Stomach (tissue), 9 donors: Measurements from ENCODE around the gene SUCLA2. TPM values are rescaled to one million over a fixed set of nuclear protein-coding genes. Genes with fewer than 3 reads are reported as not detected.
A peak's percentile ranks its signal among the peaks of the same experiment; 100 is the strongest.

ENCODE experiments used
- DNase-seq, 2 donors: peaks; one replicate each; pipeline versions ENCODE4 v3.0.0 to v3.0.0-alpha.2; 2013 to 2019
- H3K27ac ChIP-seq, 5 donors: fragments of 200-600 bp in 4 of 5; sonication (generic) in 4 of 5; one replicate each; pipeline ENCODE4 v1.5.1; 2013 to 2019; ENCODE audit warnings: mild to moderate bottlenecking in 1 of 5, moderate library complexity in 1 of 5
- H3K27me3 ChIP-seq, 3 donors: fragments of 200-600 bp; sonication (generic); one replicate each; pipeline ENCODE4 v1.5.1; 2017 to 2019; ENCODE audit warnings: mixed run types in 1 of 3
- H3K36me3 ChIP-seq, 4 donors: fragments of 200-600 bp; sonication (generic); 1 replicate in 3 of 4; 2 replicates in 1 of 4; pipeline ENCODE4 v1.5.1; 2016 to 2019
- H3K4me1 ChIP-seq, 4 donors: fragments of 200-600 bp; sonication (generic); one replicate each; pipeline ENCODE4 v1.5.1; 2016 to 2019
- H3K4me3 ChIP-seq, 4 donors: fragments of 200-600 bp; sonication (generic) in 3 of 4; one replicate each; pipeline ENCODE4 v1.5.1; 2016 to 2019; ENCODE audit warnings: mild to moderate bottlenecking in 1 of 4
- H3K9me3 ChIP-seq, 4 donors: fragments of 200-600 bp; sonication (generic); one replicate each; pipeline ENCODE4 v1.5.1; 2016 to 2019
- EP300 ChIP-seq: sonication (generic); formaldehyde crosslinking; IDR thresholded peaks from one replicate; pipeline ENCODE4 v1.6.1; 2017; ENCODE audit warnings: antibody characterized with exemption
- POLR2A ChIP-seq, 4 donors: fragments of 450-650 bp; IDR thresholded peaks; one replicate each; pipeline ENCODE4 v1.6.1; 2016; ENCODE audit warnings: antibody characterized with exemption in 4 of 4, control low read depth in 2 of 4, mild to moderate bottlenecking in 1 of 4, moderate library complexity in 1 of 4
- POLR2AphosphoS5 ChIP-seq, 3 donors: sonication (generic); formaldehyde crosslinking; IDR thresholded peaks; one replicate each; pipeline ENCODE4 v1.6.1; 2016; ENCODE audit warnings: antibody characterized with exemption in 3 of 3
- WGBS, 5 donors: extraction: QIAGEN DNeasy Blood & Tissue Kit in 3 of 5; methylation state at CpG; one replicate each; pipeline versions ENCODE4 v1.1.5 to v1.1.7; 2013 to 2018; 5-methylcytosine and 5-hydroxymethylcytosine counted together
- intact Hi-C: fragments of 100-400 bp; cut with DNase I; formaldehyde crosslinking; loops from one replicate; pipeline ENCODE4 v1.15.1; 2023; ENCODE audit warnings: low total_unique reads
- polyA plus RNA-seq, 3 donors: library from polyadenylated mRNA; stranded (reverse); fragments of 200-250 nt; gene quantifications; one replicate each; pipeline ENCODE4 v1.2.3, GENCODE V29; 2013
- total RNA-seq, 5 donors: library from RNA; depleted of rRNA; stranded (reverse); fragments of >200 nt; gene quantifications; one replicate each; pipeline versions ENCODE4 v1.1.0 to v1.2.3, GENCODE V29; 2014 to 2016
- TF ChIP-seq, protein P1 (sequence below), 7 experiments: fragments of 450-650 bp in 4 of 7; fragments of 200-600 bp in 3 of 7; sonication (generic) in 3 of 7; IDR thresholded peaks; one replicate each; pipeline ENCODE4 v1.5.1; 2016 to 2019; ENCODE audit warnings: antibody characterized with exemption in 7 of 7, control low read depth in 2 of 7, mild to moderate bottlenecking in 1 of 7
- donor health status: healthy with polysubstance abuse.
- donor health status: Bipolar disorder and iron deficiency.
- donor health status: healthy.

SUCLA2 gene
- total and polyA plus RNA-seq, 8 donors, result 8.1 to 77.3 (median 33.5) TPM

DNA sequence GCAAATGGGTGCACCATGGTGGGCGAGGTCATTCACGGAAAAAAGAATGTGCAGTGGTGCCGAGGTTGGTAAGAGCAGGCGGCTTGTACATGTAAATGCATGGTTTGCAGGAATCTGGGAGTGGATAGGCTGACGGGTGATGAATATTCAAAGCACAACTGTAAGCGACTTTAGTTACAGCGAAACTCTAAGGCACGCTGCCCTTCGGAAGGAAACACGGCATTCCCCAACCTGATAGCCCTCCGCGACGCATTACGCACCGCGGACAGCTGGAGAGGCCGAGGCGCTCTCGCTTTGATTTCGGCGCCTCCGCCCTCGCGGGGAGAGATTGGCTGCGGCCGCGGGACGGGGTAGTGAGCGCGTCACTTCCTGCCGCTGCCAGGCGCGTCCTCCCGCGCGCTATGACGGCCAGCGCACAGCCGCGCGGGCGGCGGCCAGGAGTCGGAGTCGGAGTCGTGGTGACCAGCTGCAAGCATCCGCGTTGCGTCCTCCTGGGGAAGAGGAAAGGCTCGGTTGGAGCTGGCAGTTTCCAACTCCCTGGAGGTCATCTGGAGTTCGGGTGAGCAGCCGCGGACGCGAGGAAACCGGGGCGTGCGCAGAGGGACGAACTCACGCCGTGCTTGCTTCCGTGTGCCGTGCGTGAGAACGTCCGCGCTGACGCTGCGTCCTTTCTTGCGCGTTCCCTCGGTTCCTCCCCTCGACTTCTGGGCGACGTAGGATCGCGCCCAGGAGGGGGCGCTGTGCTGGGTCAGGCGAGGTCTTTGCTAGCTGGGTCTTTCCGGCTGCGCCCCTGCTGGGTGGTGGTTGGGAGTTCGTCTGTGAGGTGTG, 36.5 kb upstream of the SUCLA2 start, which contains the start of gene NUDT15:
Gene NUDT15 (plus strand): TSS at position 381 of the 828 bp plus-strand sequence. CDS start 21 bp downstream, at position 402.
- Histone ChIP-seq H3K27me3 (no peaks in the 10 kb centered on the region), H3K4me3 (peak within 1 kb of the TSS; percentile 52 to 69 (median 61)), H3K9me3 (peaks cover 0 to under 1% (median 0%) of the 10 kb centered on the region in 4 donors), H3K27ac (peak within 1 kb of the TSS; percentile 93 to 98 (median 97)), H3K36me3 (peaks cover 0 to 19% (median 16%) of the 10 kb centered on the region in 4 donors), H3K4me1 (peaks cover 6 to 21% (median 15%) of the 10 kb centered on the region in 4 donors)
- 0 to 1% (median 1%) methylated on average over 23 to 82 of the region's 82 CpGs for WGBS, 5 donors
- intact Hi-C loops, result no loop called here
- TF ChIP-seq POLR2AphosphoS5 (IDR thresholded peaks at IDR 0.05), result peak; percentile 89 to 97 (median 94)
- TF ChIP-seq, protein P1, sequence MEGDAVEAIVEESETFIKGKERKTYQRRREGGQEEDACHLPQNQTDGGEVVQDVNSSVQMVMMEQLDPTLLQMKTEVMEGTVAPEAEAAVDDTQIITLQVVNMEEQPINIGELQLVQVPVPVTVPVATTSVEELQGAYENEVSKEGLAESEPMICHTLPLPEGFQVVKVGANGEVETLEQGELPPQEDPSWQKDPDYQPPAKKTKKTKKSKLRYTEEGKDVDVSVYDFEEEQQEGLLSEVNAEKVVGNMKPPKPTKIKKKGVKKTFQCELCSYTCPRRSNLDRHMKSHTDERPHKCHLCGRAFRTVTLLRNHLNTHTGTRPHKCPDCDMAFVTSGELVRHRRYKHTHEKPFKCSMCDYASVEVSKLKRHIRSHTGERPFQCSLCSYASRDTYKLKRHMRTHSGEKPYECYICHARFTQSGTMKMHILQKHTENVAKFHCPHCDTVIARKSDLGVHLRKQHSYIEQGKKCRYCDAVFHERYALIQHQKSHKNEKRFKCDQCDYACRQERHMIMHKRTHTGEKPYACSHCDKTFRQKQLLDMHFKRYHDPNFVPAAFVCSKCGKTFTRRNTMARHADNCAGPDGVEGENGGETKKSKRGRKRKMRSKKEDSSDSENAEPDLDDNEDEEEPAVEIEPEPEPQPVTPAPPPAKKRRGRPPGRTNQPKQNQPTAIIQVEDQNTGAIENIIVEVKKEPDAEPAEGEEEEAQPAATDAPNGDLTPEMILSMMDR (IDR thresholded peaks at IDR 0.05), result peak in 6 of 7 experiments; percentile 74 to 99 (median 96)
- peak in 2 of 4 donors; percentile 76 to 82 for TF ChIP-seq POLR2A (IDR thresholded peaks at IDR 0.05)
- TF ChIP-seq EP300, result peak; percentile 57
- peak; percentile 93 to 99 for DNase-seq

DNA sequence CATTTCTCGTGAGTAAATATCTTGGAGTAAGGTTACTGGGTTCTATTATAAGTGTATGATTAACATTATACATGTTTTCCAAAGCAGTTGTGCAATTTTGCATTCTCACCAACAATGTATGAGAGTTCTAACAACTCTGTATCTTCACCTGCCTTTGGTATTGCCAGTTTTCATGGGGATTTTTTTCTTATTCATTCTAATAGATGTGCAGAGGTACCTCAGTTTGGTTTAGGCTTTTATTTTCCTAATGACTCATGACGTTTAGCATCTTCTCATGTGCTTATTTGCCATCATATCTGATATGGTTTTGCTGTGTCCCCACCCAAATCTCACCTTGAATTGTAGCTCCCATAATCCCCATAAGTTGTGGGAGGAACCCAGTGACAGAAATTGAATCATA, 28.8 kb upstream of the SUCLA2 start:
- peaks cover 0 to 11% (median 10%) of the 10 kb centered on the region in 4 donors for H3K36me3 ChIP-seq
- no peak overlapping the region for H3K4me3 ChIP-seq
- 35 to 90% (median 73%) methylated on average over 2 of the region's 2 CpGs for WGBS, 5 donors
- no peak for DNase-seq
- no peaks in the 10 kb centered on the region for H3K27me3 ChIP-seq
- no peak overlapping the region for H3K27ac ChIP-seq
- intact Hi-C loops, result no loop called here
- H3K9me3 ChIP-seq, result peaks cover 0 to 17% (median 7%) of the 10 kb centered on the region in 4 donors
- TF ChIP-seq, protein P1 (IDR thresholded peaks at IDR 0.05), result no peak
- no peak for TF ChIP-seq POLR2AphosphoS5 (IDR thresholded peaks at IDR 0.05)
- no peak for TF ChIP-seq EP300
- no peak for TF ChIP-seq POLR2A (IDR thresholded peaks at IDR 0.05)
- no peaks in the 10 kb centered on the region for H3K4me1 ChIP-seq

DNA sequence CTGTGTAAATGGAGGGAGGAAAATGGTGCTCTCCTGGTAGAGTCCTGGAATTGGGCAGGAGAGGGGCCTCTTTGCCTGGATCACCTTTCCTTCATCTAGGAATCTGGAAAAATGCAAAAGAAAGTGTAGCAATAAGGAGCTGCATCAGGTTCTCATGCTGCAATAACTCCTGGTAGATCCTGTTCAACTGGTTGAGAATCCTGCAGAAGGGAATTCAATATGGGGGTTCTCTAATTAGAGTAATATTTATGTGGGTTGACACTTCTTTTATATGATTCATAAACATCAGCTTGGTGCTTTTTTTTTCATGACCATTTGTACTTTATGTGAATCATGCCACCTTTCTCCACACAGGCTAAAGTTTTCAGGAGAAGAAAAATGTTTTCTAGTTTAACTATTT, 27.0 kb upstream of the SUCLA2 start:
- Histone ChIP-seq H3K27me3 (no peaks in the 10 kb centered on the region), H3K27ac (no peak overlapping the region), H3K36me3 (peaks cover 0 to 11% (median 10%) of the 10 kb centered on the region in 4 donors), H3K4me3 (no peak overlapping the region), H3K9me3 (peaks cover 0 to 17% (median 7%) of the 10 kb centered on the region in 4 donors), H3K4me1 (no peaks in the 10 kb centered on the region)
- intact Hi-C loops, result no loop called here
- no peak for TF ChIP-seq EP300
- TF ChIP-seq POLR2A (IDR thresholded peaks at IDR 0.05), result no peak
- TF ChIP-seq, protein P1 (IDR thresholded peaks at IDR 0.05), result no peak
- no peak for TF ChIP-seq POLR2AphosphoS5 (IDR thresholded peaks at IDR 0.05)
- DNase-seq, result no peak

DNA sequence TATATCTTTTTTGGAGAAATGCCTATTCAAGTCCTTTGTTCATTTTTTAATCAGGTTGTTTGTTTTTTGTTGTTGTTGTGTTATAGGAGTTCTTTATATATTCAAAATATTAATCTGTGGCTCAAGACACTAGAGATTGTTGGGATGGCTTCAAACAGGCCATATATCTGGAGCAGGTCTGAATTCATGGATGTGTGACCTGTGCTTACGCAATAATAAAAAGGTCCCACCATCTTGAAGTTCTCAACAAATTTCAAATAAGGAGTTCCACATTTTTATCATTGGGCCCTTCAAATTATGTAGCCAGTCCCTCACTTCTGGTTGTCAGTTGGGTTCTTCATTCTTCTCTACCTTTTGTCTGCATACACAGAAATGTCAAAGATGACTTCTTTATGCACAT, 18.7 kb upstream of the SUCLA2 start:
- no peaks in the 10 kb centered on the region for H3K9me3 ChIP-seq
- intact Hi-C loops, result no loop called here
- H3K4me1 ChIP-seq, result no peaks in the 10 kb centered on the region
- DNase-seq, result no peak
- H3K27ac ChIP-seq, result no peak overlapping the region
- H3K36me3 ChIP-seq, result no peaks in the 10 kb centered on the region
- no peaks in the 10 kb centered on the region for H3K27me3 ChIP-seq
- H3K4me3 ChIP-seq, result no peak overlapping the region
- WGBS, 5 donors, result 0 to 100% (median 94%) methylated on average over 1 of the region's 1 CpG
- TF ChIP-seq, protein P1 (IDR thresholded peaks at IDR 0.05), result no peak
- TF ChIP-seq POLR2A (IDR thresholded peaks at IDR 0.05) (no peak), POLR2AphosphoS5 (IDR thresholded peaks at IDR 0.05) (no peak), EP300 (no peak)
